ENCODE measurements around the gene GRIK3.

GRIK3 gene

DNA sequence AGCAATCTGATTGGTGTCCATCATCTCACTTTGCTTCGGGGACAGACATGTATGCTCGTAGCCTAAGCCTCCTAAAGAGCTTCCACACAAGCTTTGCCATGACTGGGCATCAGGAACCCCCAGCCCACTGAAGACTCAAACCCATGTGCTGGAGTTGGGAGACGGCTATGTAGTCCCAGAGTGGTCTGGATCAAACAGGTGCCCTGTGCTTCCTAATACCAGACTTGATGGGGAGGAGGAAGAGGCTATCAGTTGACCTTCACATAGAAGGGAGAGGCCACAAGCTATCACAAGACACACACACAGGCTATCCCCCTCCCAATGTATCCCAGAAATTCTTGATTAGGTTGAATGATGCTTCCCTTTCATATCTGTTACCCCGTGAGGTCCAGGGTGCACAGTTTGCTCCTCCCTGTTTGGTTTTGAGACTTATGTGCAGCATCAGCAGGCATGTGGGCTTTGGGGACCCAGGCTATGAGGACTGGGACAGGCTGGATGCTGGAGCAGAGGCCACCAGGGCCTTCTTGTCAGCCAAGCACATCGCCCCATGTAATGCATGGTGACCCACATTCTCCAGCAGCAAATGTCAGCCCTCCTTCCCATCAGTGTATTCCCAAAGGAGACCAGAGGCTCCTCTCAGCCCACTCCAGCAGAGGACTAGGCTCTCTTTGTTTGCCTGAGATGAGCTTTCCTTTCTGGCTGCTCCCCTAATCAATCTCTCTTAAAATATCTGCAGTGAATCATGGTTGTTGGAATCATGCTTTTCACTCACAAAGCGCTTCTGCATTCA lies 159.8 kb downstream of the GRIK3 start:
- ChIA-PET CTCF (interaction anchor here (1.4 kb wide), 3 partner anchors 10 to 358 kb away, joined by 3 to 6 read pairs (median 4); no protein-coding TSS in a partner anchor), POLR2A (no interaction called here)
- no peaks in the 10 kb centered on the region for H3K4me1 ChIP-seq (ENCODE audit: control insufficient read depth, insufficient read depth, low read length)
- TF ChIP-seq ZIC2 (tag by site-specific recombination; IDR thresholded peaks at IDR 0.05) (no peak), ZNF664 (tag by site-specific recombination; IDR thresholded peaks at IDR 0.05) (no peak), ZNF670 (tag by site-specific recombination; IDR thresholded peaks at IDR 0.05; ENCODE audit: low read depth) (no peak), SETDB1 (IDR thresholded peaks at IDR 0.05; ENCODE audit: insufficient read length, low read length) (no peak), ZFP69B (tag by site-specific recombination; IDR thresholded peaks at IDR 0.05) (no peak), OVOL3 (tag by site-specific recombination; IDR thresholded peaks at IDR 0.05) (no peak), ZNF571 (tag by site-specific recombination; IDR thresholded peaks at IDR 0.05) (no peak)
- H3K4me3 ChIP-seq (ENCODE audit: low read depth, low read length), result no peak overlapping the region
- no peak overlapping the region for H3K27ac ChIP-seq (ENCODE audit: extremely low read depth, low read depth, low read length)
- H3K36me3 ChIP-seq (ENCODE audit: control insufficient read depth in 2 of 2, insufficient read depth in 1 of 2, low read length in 2 of 2), result no peaks in the 10 kb centered on the region
- no peaks in the 10 kb centered on the region for H3K9me3 ChIP-seq (ENCODE audit: control insufficient read depth, insufficient read depth, low read depth, low read length)

DNA sequence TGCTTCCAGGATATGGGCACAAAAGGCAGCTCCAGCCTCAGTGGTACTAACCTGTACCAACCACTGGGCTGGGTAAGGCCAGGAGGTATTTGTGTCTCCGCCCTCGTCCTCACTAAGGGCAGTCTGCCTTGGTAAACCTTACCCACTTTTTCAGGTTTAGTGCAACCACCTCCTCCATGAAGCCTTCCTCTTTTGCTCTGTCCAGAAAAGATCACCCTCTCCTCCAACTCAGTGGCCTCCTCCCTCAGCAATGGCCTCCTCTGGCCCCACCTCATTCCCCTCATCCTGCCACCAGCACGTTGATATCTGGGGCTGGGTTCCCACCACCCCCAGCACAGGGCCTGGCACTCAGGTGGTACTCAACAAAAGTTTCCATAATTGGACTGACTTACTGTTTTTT lies 161.5 kb downstream of the GRIK3 start:
- no peak overlapping the region for H3K4me3 ChIP-seq (ENCODE audit: low read depth, low read length)
- CTCF ChIA-PET, result no interaction called here

GRCh38 chr1:36872126-36872754 lies 162.1 kb downstream of the GRIK3 start:
- H3K4me3 ChIP-seq (ENCODE audit: low read depth, low read length), result no peak overlapping the region
- H3K27ac ChIP-seq (ENCODE audit: extremely low read depth, low read depth, low read length), result no peak overlapping the region
- no peaks in the 10 kb centered on the region for H3K4me1 ChIP-seq (ENCODE audit: control insufficient read depth, insufficient read depth, low read length)
- CTCF ChIA-PET, result no interaction called here
- H3K9me3 ChIP-seq (ENCODE audit: control insufficient read depth, insufficient read depth, low read depth, low read length), result no peaks in the 10 kb centered on the region
- TF ChIP-seq ZFP69B (tag by site-specific recombination; IDR thresholded peaks at IDR 0.05), result no peak
- TF ChIP-seq HOXA7 (CRISPR knock-in tag; IDR thresholded peaks at IDR 0.05; ENCODE audit: borderline replicate concordance), result no peak
- no peak for TF ChIP-seq ZNF214 (tag by site-specific recombination; IDR thresholded peaks at IDR 0.05; ENCODE audit: borderline replicate concordance)
- no peak for TF ChIP-seq ZNF777 (tag by site-specific recombination; IDR thresholded peaks at IDR 0.05; ENCODE audit: borderline replicate concordance)
- TF ChIP-seq GLIS1 (tag by site-specific recombination; IDR thresholded peaks at IDR 0.05), result no peak
- TF ChIP-seq KLF9 (tag by site-specific recombination; IDR thresholded peaks at IDR 0.05; ENCODE audit: low read depth), result no peak
- no peak for TF ChIP-seq ZNF302 (tag by site-specific recombination; IDR thresholded peaks at IDR 0.05; ENCODE audit: low read depth)
- TF ChIP-seq ZNF558 (tag by site-specific recombination; IDR thresholded peaks at IDR 0.05), result no peak
- TF ChIP-seq ZNF202 (tag by site-specific recombination; IDR thresholded peaks at IDR 0.05; ENCODE audit: borderline replicate concordance), result no peak
- TF ChIP-seq BCL11B (tag by site-specific recombination; IDR thresholded peaks at IDR 0.05; ENCODE audit: low read depth), result no peak
- TF ChIP-seq IKZF3 (tag by site-specific recombination; IDR thresholded peaks at IDR 0.05), result no peak
- TF ChIP-seq ZNF76 (tag by site-specific recombination; IDR thresholded peaks at IDR 0.05; ENCODE audit: borderline replicate concordance, low read depth), result no peak
- POLR2A ChIA-PET, result no interaction called here
- H3K36me3 ChIP-seq (ENCODE audit: control insufficient read depth in 2 of 2, insufficient read depth in 1 of 2, low read length in 2 of 2), result no peaks in the 10 kb centered on the region

More for the DNA sequence above, 161.5 kb downstream of the GRIK3 start:
- Histone ChIP-seq H3K36me3 (ENCODE audit: control insufficient read depth in 2 of 2, insufficient read depth in 1 of 2, low read length in 2 of 2) (no peaks in the 10 kb centered on the region), H3K9me3 (ENCODE audit: control insufficient read depth, insufficient read depth, low read depth, low read length) (no peaks in the 10 kb centered on the region), H3K27ac (ENCODE audit: extremely low read depth, low read depth, low read length) (no peak overlapping the region), H3K4me1 (ENCODE audit: control insufficient read depth, insufficient read depth, low read length) (no peaks in the 10 kb centered on the region)
- TF ChIP-seq ZNF792 (tag by site-specific recombination; IDR thresholded peaks at IDR 0.05) (no peak), ZBTB8A (tag by site-specific recombination; IDR thresholded peaks at IDR 0.05) (no peak), ZNF398 (tag by site-specific recombination; IDR thresholded peaks at IDR 0.05) (no peak), HOXA7 (CRISPR knock-in tag; IDR thresholded peaks at IDR 0.05; ENCODE audit: borderline replicate concordance) (no peak), IKZF3 (tag by site-specific recombination; IDR thresholded peaks at IDR 0.05) (no peak), ZNF416 (tag by site-specific recombination; IDR thresholded peaks at IDR 0.05) (no peak), ZNF146 (tag by site-specific recombination; IDR thresholded peaks at IDR 0.05) (no peak), ZNF391 (tag by site-specific recombination; IDR thresholded peaks at IDR 0.05; ENCODE audit: borderline replicate concordance, low read depth) (no peak), ZNF132 (tag by site-specific recombination; IDR thresholded peaks at IDR 0.05; ENCODE audit: borderline replicate concordance) (no peak), SP2 (tag by site-specific recombination; IDR thresholded peaks at IDR 0.05) (no peak), BCL11B (tag by site-specific recombination; IDR thresholded peaks at IDR 0.05; ENCODE audit: low read depth) (no peak), ZNF433 (tag by site-specific recombination; IDR thresholded peaks at IDR 0.05; ENCODE audit: low read depth) (no peak), MZF1 (tag by site-specific recombination; IDR thresholded peaks at IDR 0.05; ENCODE audit: borderline replicate concordance) (no peak), ZNF19 (tag by site-specific recombination; IDR thresholded peaks at IDR 0.05; ENCODE audit: low read depth) (no peak)
- POLR2A ChIA-PET, result no interaction called here
